HG03521 (cell line): ENCODE data around the gene NCBP2.

Experiments
- ATAC-seq: cut with Tn5 transposase; IDR thresholded peaks from one replicate; pipeline ENCODE4 v1.9.1; 2021; ENCODE audit warnings: mild to moderate bottlenecking, moderate library complexity; ENCODE audit not compliant: unreplicated experiment

The NCBP2 gene

DNA sequence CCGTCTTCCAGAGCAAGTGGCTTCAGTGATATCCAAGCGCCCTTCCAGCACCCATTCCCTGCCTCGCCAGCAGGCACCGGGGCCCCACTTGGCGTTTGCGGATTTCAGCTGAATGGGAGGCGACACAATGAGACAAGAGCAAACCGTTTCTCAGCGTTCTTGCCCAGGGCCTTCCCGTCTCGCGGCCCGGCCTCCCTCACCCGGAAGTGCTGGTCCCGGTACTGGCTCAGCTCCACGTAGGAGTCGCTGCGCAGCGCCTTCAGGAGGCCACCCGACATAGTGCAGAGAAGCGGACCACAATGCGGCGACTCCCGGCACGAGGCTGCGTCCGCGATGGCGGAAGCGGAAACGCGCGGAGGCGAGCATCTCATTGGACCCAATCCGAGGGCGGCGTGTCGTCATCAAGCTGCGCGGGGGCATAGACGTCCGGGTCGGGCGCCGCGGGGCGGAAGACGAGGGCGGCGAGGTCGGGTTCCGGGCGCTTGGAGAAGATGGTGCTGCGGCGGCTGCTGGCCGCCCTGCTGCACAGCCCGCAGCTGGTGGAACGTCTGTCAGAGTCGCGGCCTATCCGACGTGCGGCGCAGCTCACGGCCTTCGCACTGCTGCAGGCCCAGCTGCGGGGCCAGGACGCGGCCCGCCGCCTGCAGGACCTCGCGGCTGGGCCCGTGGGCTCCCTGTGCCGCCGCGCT, at the start of gene NCBP2:
NCBP2 (minus strand) TSS at position 303 of the 689 bp plus-strand sequence; CDS start at position 278, 25 bp downstream.
- ATAC-seq: peak; percentile 89

DNA sequence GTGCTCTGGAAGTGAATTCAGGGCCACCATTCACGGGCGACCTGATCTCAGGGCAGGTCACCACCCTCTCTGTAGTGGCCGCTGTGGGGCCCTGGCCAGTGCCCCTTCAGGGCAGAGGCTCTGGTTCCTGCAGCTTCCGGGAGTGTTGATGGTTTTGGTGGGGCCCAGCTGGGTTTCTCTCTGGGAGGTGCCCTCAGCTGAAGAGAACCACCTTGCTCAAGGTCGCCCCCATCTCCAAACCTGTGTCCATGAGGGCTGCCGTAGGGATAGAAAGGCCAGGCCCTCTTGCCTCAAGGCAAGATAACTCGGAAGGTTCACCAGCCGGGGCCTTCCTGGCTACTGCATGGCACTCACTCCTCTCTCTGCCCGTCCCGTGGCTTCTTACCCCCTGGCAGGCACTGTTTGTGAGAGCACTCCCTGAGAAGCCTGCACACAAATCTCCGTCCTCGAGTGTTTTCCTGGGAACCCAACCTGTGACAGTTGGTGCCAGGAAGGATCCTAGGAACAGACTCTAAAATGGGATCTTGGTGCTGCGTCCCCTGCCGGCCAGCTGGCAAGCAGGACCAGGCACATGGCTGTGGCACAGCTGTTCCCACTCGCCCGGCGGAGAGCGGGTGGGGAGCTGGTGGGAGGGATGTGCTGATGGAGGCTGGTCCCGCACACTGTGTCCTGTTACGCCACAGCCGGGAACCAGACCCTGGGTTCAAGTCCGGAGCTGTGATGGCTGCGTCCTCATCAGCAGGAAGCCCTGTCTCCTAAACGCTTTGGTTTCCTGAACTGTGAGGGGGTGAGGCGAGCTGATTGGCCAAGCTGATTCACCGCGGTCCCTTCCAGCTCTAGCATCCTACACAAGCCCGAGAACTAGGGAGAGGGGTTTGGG, 49.5 kb upstream of the NCBP2 start:
- no peak for ATAC-seq

DNA sequence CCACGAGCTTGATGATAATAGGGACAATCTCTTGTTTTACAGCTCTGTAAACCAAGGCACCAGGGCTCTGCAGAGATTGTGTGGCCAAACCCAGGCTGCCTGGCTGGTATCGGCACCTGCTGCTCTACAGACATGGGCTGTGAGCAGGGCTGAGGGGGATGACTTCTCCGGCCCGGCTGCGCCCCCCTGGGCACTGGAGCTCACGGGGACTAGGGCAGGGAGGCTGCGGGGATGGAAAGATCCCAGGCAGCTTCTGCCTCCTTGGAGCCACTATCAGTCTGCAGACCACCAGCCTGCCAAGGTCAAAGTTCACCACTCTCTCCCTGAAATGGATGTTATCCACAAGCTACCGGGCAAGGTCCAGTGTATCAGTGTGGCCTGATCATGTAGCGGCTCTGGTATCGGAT, 48.3 kb upstream of the NCBP2 start:
- ATAC-seq: no peak

DNA sequence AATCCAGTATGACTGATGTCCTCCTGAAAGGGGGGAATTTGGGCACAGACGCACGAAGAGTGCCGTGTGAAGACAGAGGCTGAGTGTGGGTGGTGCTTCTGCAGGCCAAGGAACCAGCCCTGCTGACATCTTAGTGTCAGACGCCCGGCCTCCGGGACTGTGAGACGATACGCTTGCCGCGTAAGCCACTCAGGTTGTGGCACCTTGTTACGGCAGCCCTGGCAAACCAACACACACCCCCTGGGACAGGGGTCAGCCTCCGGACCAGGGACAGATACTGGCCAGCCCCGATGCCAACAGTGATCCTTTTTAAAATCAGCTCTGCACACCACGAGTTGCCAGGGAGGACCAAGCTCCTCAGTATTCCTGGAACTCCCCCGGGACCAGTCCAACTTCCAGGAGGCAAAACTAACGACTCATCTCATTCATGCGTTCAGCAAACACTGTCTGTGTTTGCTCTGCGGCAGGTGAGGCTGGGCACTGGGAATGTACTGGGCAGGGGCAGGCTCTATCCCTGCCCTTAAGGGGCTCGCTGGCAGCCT, 47.5 kb upstream of the NCBP2 start:
- ATAC-seq: no peak

DNA sequence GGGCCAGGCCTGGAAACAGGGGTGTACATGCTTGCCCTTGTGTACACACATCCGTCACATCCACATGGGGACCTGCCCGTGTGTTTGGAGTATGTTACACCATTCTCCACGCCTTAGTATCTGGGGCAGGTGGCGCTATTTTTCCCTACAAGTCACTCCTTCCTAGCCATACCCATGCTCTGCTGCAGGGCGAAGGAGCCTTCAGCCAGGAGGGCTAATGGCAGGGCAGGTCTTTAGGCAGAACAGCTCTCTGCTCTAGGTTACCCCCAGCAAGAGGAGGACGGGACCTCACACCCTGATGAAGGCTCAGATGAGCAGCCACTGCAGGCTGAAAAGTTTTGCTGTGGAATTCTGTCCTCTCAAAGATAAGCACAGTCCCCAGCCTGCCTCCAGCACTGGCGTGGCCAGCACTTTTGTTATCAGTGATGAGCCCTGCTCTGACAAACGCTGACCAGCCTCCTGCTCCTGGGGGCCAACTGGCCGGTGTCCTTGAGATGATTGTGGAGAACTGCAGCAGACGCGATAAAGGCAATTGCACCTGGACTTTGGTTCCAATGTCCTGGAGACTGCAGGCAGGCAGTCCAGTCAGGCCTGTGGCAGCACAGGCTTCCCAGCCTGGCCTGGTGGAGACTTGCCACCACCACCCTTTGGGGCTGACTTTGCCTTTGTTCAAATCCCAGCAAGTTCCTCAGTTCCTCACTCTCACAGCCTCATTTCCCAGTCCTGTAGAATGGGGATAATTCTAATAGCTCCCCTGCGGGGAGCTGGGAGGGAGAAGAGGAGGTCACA, 46.1 kb upstream of the NCBP2 start:
- ATAC-seq: no peak

DNA sequence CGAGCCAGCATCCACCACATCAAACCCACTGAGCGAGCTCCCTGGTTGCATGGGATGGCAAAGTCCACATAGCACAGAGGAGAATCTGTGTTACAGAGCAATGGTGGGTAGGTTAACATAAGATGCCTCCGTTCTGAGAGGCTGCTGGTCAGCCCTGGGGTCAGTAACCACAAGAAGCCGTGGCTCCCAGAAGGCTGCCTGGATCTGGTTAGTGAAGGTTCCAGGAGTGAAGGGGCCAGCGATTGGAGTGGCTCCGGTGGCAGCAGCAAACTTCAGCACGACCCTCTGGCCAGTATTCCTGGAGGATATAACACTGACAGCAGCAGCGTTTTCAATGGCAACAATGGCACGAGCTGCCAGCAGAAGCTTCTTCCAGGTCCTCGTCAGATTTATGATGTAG, 44.7 kb upstream of the NCBP2 start:
- no peak for ATAC-seq

DNA sequence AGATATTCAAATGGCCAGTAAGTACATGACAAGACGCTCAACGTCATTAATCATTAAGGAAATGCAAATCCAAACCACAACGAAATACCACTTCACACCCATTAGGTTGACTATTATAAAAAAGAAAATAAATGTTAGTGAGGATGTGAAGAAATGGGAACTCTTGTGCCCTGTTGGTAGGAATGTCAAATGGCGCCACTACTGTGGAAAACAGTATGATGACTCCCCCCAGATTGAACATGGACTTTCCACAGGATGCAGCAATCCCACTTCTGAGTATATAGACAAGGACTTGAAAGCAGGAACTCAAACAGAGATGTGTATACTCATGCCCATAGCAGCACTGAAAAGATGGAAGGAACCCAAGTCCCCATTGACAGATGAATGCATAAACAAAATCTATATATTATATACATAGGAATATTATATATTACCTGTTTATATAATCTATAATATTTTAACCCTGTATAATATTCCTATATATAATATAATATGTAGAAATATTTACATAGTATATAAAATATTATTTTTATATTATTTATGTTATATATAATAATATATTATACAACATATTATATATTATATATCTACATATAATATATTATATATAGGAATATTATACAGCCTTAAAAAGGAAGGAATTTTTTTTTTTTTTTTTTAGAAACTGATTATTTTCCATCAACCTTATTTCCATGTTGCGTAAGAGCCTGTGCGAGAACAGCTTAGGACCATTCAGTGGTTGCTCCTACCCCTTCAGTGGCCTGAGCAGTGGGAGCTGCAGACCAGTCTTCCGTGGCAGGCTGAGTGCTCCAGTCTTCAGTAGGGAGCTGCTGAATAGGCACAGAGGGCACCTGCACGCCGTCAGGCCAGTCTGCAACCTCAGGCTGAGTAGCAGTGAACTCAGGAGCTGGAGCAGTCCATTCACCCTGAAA, 43.9 kb upstream of the NCBP2 start:
- no peak for ATAC-seq

DNA sequence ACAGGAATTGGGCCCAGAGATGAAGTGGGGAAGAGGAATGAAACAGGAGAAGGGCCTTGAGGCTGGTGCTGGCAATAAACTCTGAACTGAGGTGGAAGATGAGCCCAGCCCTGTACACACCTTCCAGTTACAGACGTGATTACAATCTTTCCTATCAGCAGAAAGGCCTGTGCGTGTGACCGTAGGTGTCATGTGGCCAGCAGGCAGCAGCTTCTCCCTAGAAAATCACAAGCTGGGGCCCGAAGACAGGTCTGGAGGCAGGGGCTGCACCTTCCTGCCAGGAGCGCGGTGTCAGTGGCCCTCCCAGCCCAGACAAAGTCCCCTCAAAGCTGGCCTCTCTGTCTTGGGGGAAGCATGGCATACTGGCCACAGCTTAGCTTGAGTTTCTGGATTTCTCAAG, 43.0 kb upstream of the NCBP2 start:
- ATAC-seq: no peak

DNA sequence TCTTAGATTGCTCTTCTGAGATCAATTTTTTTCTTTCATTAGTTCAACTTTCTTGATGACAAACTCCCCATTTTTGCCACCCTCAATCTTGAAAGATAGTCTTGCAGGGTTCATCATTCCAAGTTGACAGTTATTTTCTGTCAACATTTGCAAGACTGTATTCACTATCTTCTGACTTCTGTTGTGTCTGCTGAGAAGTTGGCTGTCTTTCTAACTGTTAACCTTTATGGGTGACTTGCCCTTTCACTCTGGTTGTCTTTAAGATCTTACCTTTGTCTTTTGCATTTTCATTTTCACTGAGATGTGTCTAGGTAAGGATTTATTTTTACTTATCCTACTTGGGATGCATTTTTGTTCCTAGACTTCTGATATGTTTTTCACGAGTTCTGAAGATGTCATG, 40.9 kb upstream of the NCBP2 start:
- no peak for ATAC-seq

DNA sequence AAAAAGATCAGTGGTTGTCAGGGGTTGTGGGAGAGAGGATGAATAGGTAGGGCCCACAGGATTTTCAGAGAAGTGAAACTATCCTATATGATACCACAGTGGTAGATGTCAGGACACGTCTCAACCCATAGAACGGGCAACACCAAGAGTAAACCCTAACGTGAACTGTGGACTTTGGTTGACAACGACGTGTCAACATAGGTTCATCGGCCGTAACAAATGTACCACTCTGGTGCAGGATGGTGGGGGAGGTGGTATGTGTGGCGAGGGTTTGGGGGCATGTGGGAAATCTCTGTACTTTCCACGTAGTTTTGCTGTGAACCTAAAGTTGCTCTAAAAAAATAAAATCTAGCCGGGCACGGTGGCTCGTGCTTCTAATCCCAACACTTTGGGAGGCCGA, 39.3 kb upstream of the NCBP2 start:
- ATAC-seq: no peak

DNA sequence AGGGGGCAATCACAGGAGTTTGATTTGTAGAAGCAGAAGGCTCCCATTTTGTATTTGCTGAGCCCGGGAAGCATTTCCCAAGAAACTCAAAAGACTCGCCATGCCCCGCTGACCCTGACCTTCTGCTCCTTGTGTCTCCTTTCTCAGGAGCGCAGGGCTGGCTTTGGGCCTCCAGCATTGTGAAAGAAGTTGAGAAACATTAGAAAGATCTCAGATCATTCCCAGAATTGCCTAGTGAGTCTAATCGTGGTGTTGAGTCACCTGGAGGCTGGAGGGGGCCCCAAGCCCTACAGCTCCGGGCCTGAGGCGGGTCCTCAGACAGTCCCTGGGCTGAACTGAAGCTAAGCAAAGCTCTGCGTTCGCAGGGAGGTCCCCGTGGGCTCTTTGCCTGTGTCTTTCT, 37.2 kb upstream of the NCBP2 start:
- no peak for ATAC-seq

DNA sequence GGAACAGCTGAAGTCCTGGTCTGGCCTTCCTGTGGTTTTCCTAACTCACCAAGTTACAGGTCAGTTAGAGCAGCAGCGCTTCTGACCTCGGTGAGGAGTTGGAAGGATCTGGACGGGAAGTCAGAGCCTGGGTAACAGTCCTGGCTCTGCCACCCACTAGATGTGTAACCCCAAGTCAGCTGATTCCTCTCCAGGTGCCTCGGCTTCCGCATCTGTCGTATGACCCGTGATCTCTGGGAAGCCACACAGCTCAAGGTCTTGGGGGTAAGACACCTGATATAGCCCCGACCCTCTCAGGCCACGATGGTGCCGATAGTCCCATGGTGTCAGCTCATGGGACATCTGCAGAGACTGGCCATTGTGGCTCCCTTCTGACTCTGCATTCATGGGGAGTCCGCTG, 34.6 kb upstream of the NCBP2 start:
- no peak for ATAC-seq

DNA sequence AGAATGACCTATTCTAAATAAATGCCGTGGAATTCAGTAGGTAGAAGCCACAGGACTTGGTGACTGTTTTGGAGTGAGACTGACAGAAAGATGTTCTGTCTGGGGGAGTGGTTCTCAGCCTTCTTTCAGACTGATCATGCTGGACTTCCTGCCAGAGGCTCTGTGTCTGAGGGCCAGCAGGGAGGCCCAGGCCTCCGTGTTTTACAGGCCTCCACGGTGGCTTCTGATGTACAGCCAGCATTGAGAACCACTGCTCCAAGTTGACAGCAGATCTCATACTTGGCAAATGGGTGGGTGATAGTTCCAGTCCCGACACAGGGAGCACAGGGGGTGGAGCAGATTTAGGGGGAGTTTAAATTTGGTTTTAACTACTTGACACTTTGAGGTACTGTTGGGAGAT, 33.0 kb upstream of the NCBP2 start:
- ATAC-seq: no peak

DNA sequence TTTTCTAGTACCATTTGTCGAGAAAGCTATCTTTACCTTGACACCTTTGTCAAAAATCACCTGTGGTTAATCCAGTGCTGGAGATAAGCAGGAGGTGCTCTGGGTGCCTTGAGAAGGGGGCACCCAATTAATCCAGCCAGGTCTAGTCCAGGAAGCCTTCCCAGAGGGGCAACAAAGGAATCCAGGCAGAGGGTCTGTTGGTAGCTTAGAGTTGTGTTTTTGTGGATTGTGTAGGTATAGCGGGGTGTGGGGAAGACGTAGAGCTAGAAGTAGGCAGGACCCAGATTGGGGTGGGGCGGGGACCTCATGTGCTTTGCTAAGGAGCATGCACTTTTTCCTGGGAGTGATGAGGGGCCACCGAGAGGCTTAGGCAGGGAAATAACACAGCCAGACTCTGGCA, 32.3 kb upstream of the NCBP2 start:
- no peak for ATAC-seq

DNA sequence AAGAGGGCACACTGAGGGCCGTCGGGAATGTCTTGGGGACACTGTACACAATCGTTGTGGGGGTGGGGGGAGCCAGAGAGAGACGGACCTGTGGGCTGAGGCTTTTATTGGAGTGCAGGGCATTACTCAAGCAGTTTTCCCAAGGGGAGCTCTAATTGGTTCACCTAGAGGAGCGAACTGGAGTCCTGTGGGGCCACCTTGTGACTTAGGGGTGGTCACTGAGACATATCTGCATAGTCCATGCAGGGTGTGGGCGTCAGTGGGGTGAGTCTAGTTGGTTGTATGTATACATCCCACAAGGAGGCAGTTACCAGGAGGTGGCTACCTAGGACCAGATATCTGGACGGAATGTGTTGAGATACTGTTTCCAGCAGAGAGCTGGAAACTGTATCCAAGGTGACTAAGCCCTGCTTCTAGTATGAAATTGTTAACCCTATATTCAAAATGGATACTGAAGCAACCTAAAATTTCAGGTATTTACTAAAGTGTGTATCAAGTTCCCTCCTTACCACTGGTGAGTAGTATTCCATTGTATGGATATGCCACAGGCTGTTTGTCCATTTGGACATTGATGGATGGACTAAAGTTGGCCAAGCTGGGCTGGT, 28.9 kb upstream of the NCBP2 start:
- ATAC-seq: no peak

DNA sequence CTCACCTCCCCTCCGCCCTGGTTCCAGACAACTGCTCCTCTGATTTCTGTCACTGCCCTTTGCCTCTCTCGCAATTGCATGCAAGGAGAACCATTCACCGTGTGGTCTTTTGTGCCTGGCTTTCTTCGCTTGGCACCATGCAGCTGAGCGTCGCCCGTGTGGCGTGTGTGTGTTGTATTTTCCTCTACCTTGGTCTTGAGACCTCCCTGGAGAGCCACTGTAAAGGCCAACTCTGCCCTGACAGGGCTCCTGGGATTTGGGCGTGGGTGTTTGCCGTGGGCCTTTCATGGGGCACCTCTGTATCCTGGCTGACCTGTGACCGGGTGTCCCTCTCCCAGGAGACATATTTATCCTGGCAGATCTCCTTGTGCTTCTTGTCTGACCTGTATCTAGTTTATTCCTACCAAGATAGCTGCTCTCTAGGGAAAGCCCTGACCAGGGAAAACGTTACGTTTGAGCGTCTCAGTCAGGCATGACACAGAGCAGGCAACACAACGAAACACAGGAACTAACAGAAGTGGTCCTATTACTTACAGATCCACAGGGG, 28.3 kb upstream of the NCBP2 start:
- ATAC-seq: no peak

DNA sequence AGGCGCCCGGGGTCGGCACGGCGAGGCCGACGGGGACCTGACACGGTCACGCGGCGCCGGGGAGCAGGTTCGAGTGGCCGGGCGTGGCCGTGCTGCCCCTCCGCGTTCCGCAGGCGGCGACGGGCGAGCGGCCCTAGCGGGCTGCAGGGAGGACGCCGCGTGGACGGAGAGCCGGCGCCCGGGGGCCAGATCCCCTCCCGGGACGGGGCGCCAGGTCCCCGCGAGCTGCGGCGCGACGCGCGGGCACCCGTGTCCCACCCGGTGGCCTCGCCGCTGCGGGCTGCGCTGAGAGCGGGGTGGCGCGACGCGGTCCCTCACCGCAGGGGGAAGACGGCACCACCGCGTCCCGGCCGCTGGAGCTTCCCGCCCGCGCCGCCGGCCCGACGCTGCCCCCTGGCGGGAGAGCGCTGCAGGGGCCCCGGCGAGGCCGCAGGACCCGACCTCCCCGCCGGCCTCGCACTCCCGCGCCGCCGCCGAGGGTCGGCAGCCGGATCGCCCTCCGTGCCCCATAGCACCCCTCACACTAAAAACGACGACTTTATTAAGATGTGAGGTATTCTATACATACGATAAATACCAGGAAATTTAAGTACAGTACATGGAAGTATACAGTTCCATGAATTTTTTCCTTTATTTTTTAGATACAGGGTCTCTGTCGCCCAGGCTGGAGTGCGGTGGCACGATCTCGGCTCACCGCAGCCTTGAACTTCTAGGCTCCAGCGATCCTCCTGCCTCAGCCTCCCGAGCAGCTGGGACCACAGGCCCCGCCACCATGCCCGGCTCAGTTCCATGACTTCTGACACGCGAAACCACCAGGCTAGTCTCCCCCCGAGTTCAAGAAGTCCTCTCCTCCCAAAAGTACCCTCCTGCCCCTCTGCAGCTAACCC, 27.6 kb upstream of the NCBP2 start:
- peak; percentile 55 for ATAC-seq

DNA sequence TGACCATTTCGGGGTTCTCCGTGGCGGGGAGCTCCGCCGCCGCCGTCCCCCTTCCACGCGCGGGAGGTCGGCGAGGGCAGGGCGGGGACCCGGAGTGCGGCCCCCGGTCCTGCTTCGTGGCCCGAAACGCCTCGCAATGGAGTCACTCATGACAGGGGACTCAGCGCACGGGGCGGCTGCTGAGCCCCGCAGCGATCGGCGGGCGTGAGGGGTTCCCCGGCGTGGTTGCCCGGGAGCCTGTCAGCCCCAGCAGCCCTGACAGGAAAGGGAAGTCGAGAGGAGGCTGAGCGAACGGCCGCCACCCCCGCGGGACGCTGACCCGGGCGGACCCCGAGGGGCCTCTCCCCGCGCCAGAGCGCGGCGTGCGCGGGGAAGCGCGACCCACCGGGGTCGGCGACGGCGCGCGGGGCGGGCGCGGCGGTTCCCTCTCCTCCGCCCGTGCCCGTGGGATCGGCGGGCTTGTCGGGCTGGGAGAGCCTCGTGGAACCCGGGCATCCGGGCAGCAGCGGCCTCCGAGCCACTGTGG, 26.9 kb upstream of the NCBP2 start:
- ATAC-seq: peak; percentile 33
